ENCODE results near the gene BOC. TPM values are rescaled to one million over a fixed set of nuclear protein-coding genes. Genes with fewer than 3 reads are reported as not detected.

BOC gene
- total and polyA plus RNA-seq, 2 donors (not counting 3 experiments of a cell fraction or from before 2014, with no cell fraction given): 0.07 TPM; not detected in 1

GRCh38 chr3:113223475-113224281 lies 12.3 kb downstream of the BOC start:
- no TSS peak for BruUV-seq (replicated peaks)
- Histone ChIP-seq H3K9me1 (replicated peaks; ENCODE audit: control insufficient read depth, extremely low read depth, insufficient read depth, low read length) (no peaks in the 10 kb centered on the region), H3K36me3 (ENCODE audit: control insufficient read depth in 2 of 2, extremely low read depth in 1 of 2, insufficient read depth in 2 of 2, low read length in 2 of 2) (no peaks in the 10 kb centered on the region), H3K9ac (replicated peaks; ENCODE audit: extremely low read depth, insufficient read depth, low read length) (no peak overlapping the region), H3K4me2 (ENCODE audit: insufficient read depth, low read length) (no peak overlapping the region), H3K27ac (ENCODE audit: insufficient read depth, low read depth, low read length) (no peak overlapping the region), H3K4me3 (replicated peaks in 1 of 3; ENCODE audit: insufficient read depth in 1 of 3, low read depth in 1 of 3, low read length in 3 of 3) (no peak overlapping the region), H3K9me3 (replicated peaks; ENCODE audit: control insufficient read depth, insufficient read depth, low read length) (no peaks in the 10 kb centered on the region), H4K20me1 (replicated peaks; ENCODE audit: control insufficient read depth, extremely low read depth, insufficient read depth, low read length) (no peaks in the 10 kb centered on the region), H3K79me2 (ENCODE audit: control insufficient read depth, insufficient read depth, low read length) (no peaks in the 10 kb centered on the region), H2AFZ (ENCODE audit: low read depth, low read length) (no peak overlapping the region), H3K4me1 (ENCODE audit: control insufficient read depth, extremely low read depth, insufficient read depth, low read length) (no peaks in the 10 kb centered on the region), H3K27me3 (ENCODE audit: control insufficient read depth in 2 of 2, insufficient read depth in 2 of 2, low read length in 2 of 2) (peaks cover 6 to 7% of the 10 kb centered on the region in 2 experiments)
- ChIA-PET CTCF (interaction anchor here (1.4 kb wide), 1 partner anchor 35 kb away, joined by 3 read pairs; no protein-coding TSS in a partner anchor), POLR2A (no interaction called here)
- DNase-seq (ENCODE audit: low read depth, low spot score) (no peak), FAIRE-seq (no peak)
- TF ChIP-seq EZH2 (IDR thresholded peaks at IDR 0.05; ENCODE audit: borderline replicate concordance, low read depth, low read length, severe bottlenecking) (peak; percentile 28), FOS (IDR thresholded peaks at IDR 0.05; ENCODE audit: borderline replicate concordance, insufficient read depth, low read length) (no peak), MYC (IDR thresholded peaks at IDR 0.05; ENCODE audit: low read depth, low read length) (no peak), GATA2 (IDR thresholded peaks at IDR 0.05; ENCODE audit: insufficient read depth, insufficient read length, low read depth, low read length) (no peak)
- intact Hi-C loops (cut with micrococcal nuclease): no loop called here
- dilution Hi-C loops (cut with MboI; ENCODE audit: extremely low pct_ligation_motif_present, low sequenced_read_pairs): no loop called here

DNA sequence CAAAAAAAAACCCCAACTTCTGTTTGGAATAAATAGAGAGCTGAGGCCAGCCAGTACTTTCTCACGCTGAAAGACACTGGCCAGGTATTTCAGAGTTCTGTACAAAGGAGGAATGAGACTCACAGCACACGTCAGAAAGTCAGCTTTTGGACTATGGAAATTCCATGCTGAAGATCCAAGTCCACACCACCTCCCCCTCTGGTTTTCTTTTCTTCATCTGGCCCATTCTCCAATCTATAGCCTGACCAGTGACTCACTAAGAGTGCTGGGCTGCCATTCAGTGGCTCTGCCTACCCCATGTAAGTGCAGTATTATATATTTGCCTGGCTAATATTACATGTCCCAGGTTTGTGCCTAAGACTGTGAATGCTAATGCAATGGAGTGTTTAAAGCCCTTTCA lies 13.9 kb downstream of the BOC start:
- CTCF ChIA-PET: no interaction called here

More for the DNA sequence above, 13.9 kb downstream of the BOC start:
- BruUV-seq (replicated peaks): no TSS peak
- no peak overlapping the region for H3K4me2 ChIP-seq (ENCODE audit: insufficient read depth, low read length)
- H3K9ac ChIP-seq (replicated peaks; ENCODE audit: extremely low read depth, insufficient read depth, low read length): no peak overlapping the region
- POLR2A ChIA-PET: no interaction called here
- intact Hi-C loops (cut with micrococcal nuclease): no loop called here
- no peak for DNase-seq (ENCODE audit: low read depth, low spot score)
- no peaks in the 10 kb centered on the region for H3K4me1 ChIP-seq (ENCODE audit: control insufficient read depth, extremely low read depth, insufficient read depth, low read length)
- H3K36me3 ChIP-seq (ENCODE audit: control insufficient read depth in 2 of 2, extremely low read depth in 1 of 2, insufficient read depth in 2 of 2, low read length in 2 of 2): no peaks in the 10 kb centered on the region
- dilution Hi-C loops (cut with MboI; ENCODE audit: extremely low pct_ligation_motif_present, low sequenced_read_pairs): no loop called here
- no peaks in the 10 kb centered on the region for H3K9me3 ChIP-seq (replicated peaks; ENCODE audit: control insufficient read depth, insufficient read depth, low read length)
- peaks cover 6% of the 10 kb centered on the region in 2 experiments for H3K27me3 ChIP-seq (ENCODE audit: control insufficient read depth in 2 of 2, insufficient read depth in 2 of 2, low read length in 2 of 2)
- no peaks in the 10 kb centered on the region for H4K20me1 ChIP-seq (replicated peaks; ENCODE audit: control insufficient read depth, extremely low read depth, insufficient read depth, low read length)
- H3K27ac ChIP-seq (ENCODE audit: insufficient read depth, low read depth, low read length): no peak overlapping the region
- no peak overlapping the region for H3K4me3 ChIP-seq (replicated peaks in 1 of 3; ENCODE audit: insufficient read depth in 1 of 3, low read depth in 1 of 3, low read length in 3 of 3)
- no peaks in the 10 kb centered on the region for H3K9me1 ChIP-seq (replicated peaks; ENCODE audit: control insufficient read depth, extremely low read depth, insufficient read depth, low read length)
- TF ChIP-seq, protein P1, sequence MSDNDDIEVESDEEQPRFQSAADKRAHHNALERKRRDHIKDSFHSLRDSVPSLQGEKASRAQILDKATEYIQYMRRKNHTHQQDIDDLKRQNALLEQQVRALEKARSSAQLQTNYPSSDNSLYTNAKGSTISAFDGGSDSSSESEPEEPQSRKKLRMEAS (IDR thresholded peaks at IDR 0.05; ENCODE audit: insufficient read depth, insufficient read length): no peak
- TF ChIP-seq GATA2 (IDR thresholded peaks at IDR 0.05; ENCODE audit: insufficient read depth, insufficient read length, low read depth, low read length): no peak
- TF ChIP-seq POLR2A (IDR thresholded peaks at IDR 0.05; ENCODE audit: low read depth, low read length): no peak
- no peak for TF ChIP-seq POLR2AphosphoS5 (IDR thresholded peaks at IDR 0.05; ENCODE audit: insufficient read depth, low read depth, low read length)
- no peak for TF ChIP-seq MYC (IDR thresholded peaks at IDR 0.05; ENCODE audit: low read depth, low read length)
- no peak for TF ChIP-seq FOS (IDR thresholded peaks at IDR 0.05; ENCODE audit: borderline replicate concordance, insufficient read depth, low read length)
- TF ChIP-seq, protein P2, sequence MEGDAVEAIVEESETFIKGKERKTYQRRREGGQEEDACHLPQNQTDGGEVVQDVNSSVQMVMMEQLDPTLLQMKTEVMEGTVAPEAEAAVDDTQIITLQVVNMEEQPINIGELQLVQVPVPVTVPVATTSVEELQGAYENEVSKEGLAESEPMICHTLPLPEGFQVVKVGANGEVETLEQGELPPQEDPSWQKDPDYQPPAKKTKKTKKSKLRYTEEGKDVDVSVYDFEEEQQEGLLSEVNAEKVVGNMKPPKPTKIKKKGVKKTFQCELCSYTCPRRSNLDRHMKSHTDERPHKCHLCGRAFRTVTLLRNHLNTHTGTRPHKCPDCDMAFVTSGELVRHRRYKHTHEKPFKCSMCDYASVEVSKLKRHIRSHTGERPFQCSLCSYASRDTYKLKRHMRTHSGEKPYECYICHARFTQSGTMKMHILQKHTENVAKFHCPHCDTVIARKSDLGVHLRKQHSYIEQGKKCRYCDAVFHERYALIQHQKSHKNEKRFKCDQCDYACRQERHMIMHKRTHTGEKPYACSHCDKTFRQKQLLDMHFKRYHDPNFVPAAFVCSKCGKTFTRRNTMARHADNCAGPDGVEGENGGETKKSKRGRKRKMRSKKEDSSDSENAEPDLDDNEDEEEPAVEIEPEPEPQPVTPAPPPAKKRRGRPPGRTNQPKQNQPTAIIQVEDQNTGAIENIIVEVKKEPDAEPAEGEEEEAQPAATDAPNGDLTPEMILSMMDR (IDR thresholded peaks at IDR 0.05; ENCODE audit: extremely low read depth in 1 of 2, insufficient read depth in 1 of 2, low read depth in 1 of 2, low read length in 2 of 2): no peak
- TF ChIP-seq EZH2 (IDR thresholded peaks at IDR 0.05; ENCODE audit: borderline replicate concordance, low read depth, low read length, severe bottlenecking): no peak
- TF ChIP-seq JUN (IDR thresholded peaks at IDR 0.05; ENCODE audit: borderline replicate concordance, insufficient read depth, insufficient read length, low read depth): no peak
- no peak for FAIRE-seq
- H2AFZ ChIP-seq (ENCODE audit: low read depth, low read length): no peak overlapping the region
- H3K79me2 ChIP-seq (ENCODE audit: control insufficient read depth, insufficient read depth, low read length): no peaks in the 10 kb centered on the region

Measured in endothelial cell of umbilical vein (primary cell).